ENCODE data around the gene PDK2.
A peak's percentile ranks its signal among the peaks of the same experiment; 100 is the strongest.

Gene PDK2

DNA sequence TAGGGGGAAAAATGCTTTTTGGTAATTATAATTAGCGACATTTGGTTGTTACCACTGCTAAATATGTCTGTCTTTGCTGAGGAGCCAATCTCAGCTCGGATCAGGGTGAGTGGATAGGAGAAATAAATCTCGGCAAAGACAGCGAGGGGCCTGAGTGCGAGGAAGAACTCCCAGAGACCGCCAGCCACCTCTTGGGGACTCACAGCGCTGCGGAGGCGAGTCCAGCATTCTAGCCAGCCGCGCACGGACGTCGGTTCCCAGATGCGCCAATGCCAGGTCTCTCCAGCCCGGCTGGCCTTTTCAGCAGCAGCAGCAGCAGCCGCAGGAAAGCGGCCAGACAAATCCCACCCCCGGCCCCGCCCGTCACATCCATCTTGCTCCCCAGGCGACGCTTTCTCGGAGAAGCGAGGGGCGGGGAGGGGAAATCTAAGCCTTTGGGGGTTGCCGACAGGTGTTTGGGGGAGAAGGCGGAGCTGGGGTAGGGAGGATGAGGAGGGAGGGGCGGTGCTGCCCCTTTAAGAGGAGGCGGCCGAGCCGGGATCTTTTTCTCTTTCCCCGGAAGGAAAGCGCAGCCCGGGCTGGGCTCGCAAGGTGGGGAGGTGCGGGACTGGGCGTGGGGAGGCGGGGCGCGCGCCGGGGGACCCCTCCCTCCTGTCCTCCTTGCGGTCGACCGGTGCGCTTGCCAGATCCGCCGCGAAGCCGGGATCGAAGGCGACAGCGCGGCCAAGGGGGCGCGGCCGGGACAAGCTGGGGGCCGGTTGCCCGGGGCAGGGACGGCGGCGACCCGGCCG, 39.5 kb upstream of the PDK2 start, which contains the start of gene ITGA3:
ITGA3 (plus strand) TSS at position 685 of the 791 bp plus-strand sequence. CDS start 330 bp downstream, outside the sequence.
- H3K79me2 ChIP-seq (ENCODE audit: insufficient read depth, low read length), result no peaks in the 10 kb centered on the region

DNA sequence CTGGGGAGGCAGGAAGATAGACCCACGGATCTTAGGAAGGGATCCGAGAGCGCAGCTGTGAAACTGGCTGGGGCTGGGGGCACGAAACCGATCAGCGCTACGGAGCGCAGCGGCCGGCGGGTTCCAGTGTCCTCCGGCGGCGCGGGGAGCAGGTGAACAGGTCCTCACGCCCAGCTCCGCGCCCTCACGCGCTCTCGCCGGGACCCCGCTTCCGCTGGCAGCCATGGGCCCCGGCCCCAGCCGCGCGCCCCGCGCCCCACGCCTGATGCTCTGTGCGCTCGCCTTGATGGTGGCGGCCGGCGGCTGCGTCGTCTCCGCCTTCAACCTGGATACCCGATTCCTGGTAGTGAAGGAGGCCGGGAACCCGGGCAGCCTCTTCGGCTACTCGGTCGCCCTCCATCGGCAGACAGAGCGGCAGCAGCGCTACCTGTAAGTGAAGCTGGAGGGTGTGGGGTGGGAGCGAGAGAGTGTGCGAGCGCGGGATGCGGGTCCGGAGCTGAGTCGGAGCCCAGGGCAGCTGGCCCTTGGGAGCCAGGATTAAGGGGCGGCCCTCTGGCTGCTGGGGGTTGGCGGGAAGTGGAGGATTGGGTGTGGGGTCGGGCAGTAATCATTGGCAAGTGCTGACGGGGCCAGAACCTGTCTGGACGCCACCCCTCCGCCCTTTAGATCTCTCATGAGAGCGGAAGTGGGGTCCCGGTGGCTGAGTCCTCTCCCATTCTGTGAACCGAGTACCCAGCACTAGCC, 38.8 kb upstream of the PDK2 start:
- Histone ChIP-seq H3K27me3 (ENCODE audit: insufficient read depth, low read length, poor library complexity) (peaks cover 64% of the 10 kb centered on the region), H3K9ac (ENCODE audit: low read depth, low read length) (peak overlapping the region; percentile 45; the same call in 1 of the 2 replicates), H3K27ac (ENCODE audit: low read length) (no peak overlapping the region), H4K20me1 (ENCODE audit: insufficient read depth, low read length) (peaks cover 25% of the 10 kb centered on the region), H3K36me3 (ENCODE audit: insufficient read depth, low read length) (no peaks in the 10 kb centered on the region), H2AFZ (ENCODE audit: low read depth, low read length) (peak overlapping the region; percentile 54), H3K79me2 (ENCODE audit: insufficient read depth, low read length) (no peaks in the 10 kb centered on the region), H3K4me1 (ENCODE audit: insufficient read depth, low read length) (peaks cover 20% of the 10 kb centered on the region), H3K9me3 (ENCODE audit: insufficient read depth, low read length, severe bottlenecking) (no peaks in the 10 kb centered on the region), H3K4me2 (ENCODE audit: insufficient read depth, low read length) (peak overlapping the region; percentile 92), H3K4me3 (ENCODE audit: low read depth in 1 of 2, low read length in 2 of 2) (peak overlapping the region; percentile 23 to 58; a peak in 3 of 4 replicates)
- ATAC-seq (ENCODE audit: insufficient read depth, low read depth) (peak; percentile 59), DNase-seq (peak; percentile 29)
- TF ChIP-seq, protein P1, sequence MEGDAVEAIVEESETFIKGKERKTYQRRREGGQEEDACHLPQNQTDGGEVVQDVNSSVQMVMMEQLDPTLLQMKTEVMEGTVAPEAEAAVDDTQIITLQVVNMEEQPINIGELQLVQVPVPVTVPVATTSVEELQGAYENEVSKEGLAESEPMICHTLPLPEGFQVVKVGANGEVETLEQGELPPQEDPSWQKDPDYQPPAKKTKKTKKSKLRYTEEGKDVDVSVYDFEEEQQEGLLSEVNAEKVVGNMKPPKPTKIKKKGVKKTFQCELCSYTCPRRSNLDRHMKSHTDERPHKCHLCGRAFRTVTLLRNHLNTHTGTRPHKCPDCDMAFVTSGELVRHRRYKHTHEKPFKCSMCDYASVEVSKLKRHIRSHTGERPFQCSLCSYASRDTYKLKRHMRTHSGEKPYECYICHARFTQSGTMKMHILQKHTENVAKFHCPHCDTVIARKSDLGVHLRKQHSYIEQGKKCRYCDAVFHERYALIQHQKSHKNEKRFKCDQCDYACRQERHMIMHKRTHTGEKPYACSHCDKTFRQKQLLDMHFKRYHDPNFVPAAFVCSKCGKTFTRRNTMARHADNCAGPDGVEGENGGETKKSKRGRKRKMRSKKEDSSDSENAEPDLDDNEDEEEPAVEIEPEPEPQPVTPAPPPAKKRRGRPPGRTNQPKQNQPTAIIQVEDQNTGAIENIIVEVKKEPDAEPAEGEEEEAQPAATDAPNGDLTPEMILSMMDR (IDR thresholded peaks at IDR 0.05; ENCODE audit: borderline replicate concordance, extremely low read depth, low read length, poor library complexity, severe bottlenecking), result peak; percentile 39
- TF ChIP-seq EZH2 (IDR thresholded peaks at IDR 0.05; ENCODE audit: borderline replicate concordance, low read depth, low read length, severe bottlenecking), result peak; percentile 91

More for the DNA sequence above, 39.5 kb upstream of the PDK2 start, which contains the start of gene ITGA3:
- H4K20me1 ChIP-seq (ENCODE audit: insufficient read depth, low read length), result peaks cover 25% of the 10 kb centered on the region
- no peak within 1 kb of the TSS for H3K27ac ChIP-seq (ENCODE audit: low read length)
- H3K4me1 ChIP-seq (ENCODE audit: insufficient read depth, low read length), result peaks cover 20% of the 10 kb centered on the region
- peak; percentile 68 for DNase-seq
- H3K36me3 ChIP-seq (ENCODE audit: insufficient read depth, low read length), result no peaks in the 10 kb centered on the region
- peak within 1 kb of the TSS; percentile 54 for H2AFZ ChIP-seq (ENCODE audit: low read depth, low read length)
- TF ChIP-seq, protein P1 (IDR thresholded peaks at IDR 0.05; ENCODE audit: borderline replicate concordance, extremely low read depth, low read length, poor library complexity, severe bottlenecking), result no peak
- no peak for TF ChIP-seq EZH2 (IDR thresholded peaks at IDR 0.05; ENCODE audit: borderline replicate concordance, low read depth, low read length, severe bottlenecking)
- H3K9me3 ChIP-seq (ENCODE audit: insufficient read depth, low read length, severe bottlenecking), result no peaks in the 10 kb centered on the region
- peaks cover 64% of the 10 kb centered on the region for H3K27me3 ChIP-seq (ENCODE audit: insufficient read depth, low read length, poor library complexity)
- H3K4me3 ChIP-seq (ENCODE audit: low read depth in 1 of 2, low read length in 2 of 2), result peak within 1 kb of the TSS; percentile 23 to 58; a peak in 3 of 4 replicates
- ATAC-seq (ENCODE audit: insufficient read depth, low read depth), result peak; percentile 81
- H3K9ac ChIP-seq (ENCODE audit: low read depth, low read length), result peak within 1 kb of the TSS; percentile 45; the same call in 1 of the 2 replicates
- peak within 1 kb of the TSS; percentile 92 for H3K4me2 ChIP-seq (ENCODE audit: insufficient read depth, low read length)

DNA sequence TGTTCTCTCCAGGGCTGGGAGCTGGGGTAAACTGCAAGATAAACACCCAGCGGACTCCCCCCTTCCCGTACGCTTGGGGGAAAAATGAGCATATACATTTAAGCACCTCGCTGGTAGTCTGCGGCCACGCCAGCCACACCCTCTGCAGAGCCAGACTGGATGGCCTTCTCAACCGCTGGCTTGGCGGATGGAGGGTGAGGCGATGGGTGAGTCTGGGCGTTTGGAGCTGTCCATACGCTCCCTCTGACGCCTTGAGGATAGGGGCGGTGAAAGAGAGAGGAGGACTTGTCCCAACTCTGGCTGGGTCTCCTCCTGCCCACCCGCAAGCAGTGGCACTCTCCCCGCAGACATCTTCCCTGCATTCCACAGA, 38.2 kb upstream of the PDK2 start:
- H3K4me1 ChIP-seq (ENCODE audit: insufficient read depth, low read length), result peaks cover 20% of the 10 kb centered on the region
- H3K4me2 ChIP-seq (ENCODE audit: insufficient read depth, low read length), result peak overlapping the region; percentile 92
- H2AFZ ChIP-seq (ENCODE audit: low read depth, low read length), result no peak overlapping the region
- no peaks in the 10 kb centered on the region for H3K79me2 ChIP-seq (ENCODE audit: insufficient read depth, low read length)
- no peak overlapping the region for H3K9ac ChIP-seq (ENCODE audit: low read depth, low read length)
- no peak for DNase-seq
- no peaks in the 10 kb centered on the region for H3K9me3 ChIP-seq (ENCODE audit: insufficient read depth, low read length, severe bottlenecking)
- H3K4me3 ChIP-seq (ENCODE audit: low read depth in 1 of 2, low read length in 2 of 2), result peak overlapping the region in 1 of 2 experiments; percentile 58; a peak in 1 of 4 replicates
- ATAC-seq (ENCODE audit: insufficient read depth, low read depth), result no peak
- no peak overlapping the region for H3K27ac ChIP-seq (ENCODE audit: low read length)
- TF ChIP-seq, protein P1 (IDR thresholded peaks at IDR 0.05; ENCODE audit: borderline replicate concordance, extremely low read depth, low read length, poor library complexity, severe bottlenecking), result no peak
- H3K27me3 ChIP-seq (ENCODE audit: insufficient read depth, low read length, poor library complexity), result peaks cover 64% of the 10 kb centered on the region
- H4K20me1 ChIP-seq (ENCODE audit: insufficient read depth, low read length), result peaks cover 22% of the 10 kb centered on the region
- no peaks in the 10 kb centered on the region for H3K36me3 ChIP-seq (ENCODE audit: insufficient read depth, low read length)
